Measurements from ENCODE around the gene PRPSAP1.

PRPSAP1 gene

DNA sequence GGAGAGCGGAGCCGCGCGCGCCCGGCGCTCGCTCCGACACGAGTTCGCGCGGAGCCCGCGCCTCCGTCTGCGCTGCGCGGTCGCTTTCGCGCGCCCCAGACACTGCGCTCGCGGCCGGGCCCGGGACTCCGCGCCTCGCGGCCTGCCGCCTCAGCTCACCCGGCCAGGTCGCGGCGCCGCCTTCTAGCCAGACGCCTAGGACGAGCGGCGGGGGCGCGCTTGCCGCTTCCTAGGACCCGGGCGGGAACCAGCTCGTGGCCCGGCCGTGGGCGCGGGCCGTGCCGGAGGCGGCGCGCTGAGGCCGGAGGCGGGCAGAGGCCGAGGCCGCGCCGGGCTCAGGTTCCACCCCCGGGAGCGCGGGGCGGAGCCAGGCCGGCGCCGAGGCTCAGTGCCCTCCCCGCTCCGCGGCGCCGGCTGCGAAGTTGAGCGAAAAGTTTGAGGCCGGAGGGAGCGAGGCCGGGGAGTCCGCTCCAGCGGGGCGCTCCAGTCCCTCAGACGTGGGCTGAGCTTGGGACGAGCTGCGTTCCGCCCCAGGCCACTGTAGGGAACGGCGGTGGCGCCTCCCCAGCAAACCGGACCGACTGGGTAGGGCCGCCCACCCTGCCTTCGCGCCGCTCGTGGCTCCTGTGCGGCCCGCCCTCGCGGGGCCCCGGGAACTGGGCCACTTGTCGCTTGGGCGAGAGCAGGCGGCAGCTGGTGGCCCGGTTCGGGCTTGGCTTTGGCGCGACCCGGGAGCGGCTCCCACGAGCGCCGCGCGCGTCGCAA lies 30.7 kb upstream of the PRPSAP1 start, which contains the start of gene SPHK1:
TSS of gene SPHK1 (plus strand) at position 388 of the 765 bp plus-strand sequence. CDS start 1,036 bp downstream, outside the sequence.
- TF ChIP-seq CTCF (IDR thresholded peaks at IDR 0.05), result no peak
- H3K36me3 Mint-ChIP-seq (ENCODE audit: low read depth), result peaks cover 6% of the 10 kb centered on the region
- peaks cover 63% of the 10 kb centered on the region for H3K27me3 Mint-ChIP-seq (ENCODE audit: low read depth, poor library complexity)
- no peaks in the 10 kb centered on the region for H3K9me3 Mint-ChIP-seq
- H3K4me1 Mint-ChIP-seq, result peaks cover 23% of the 10 kb centered on the region
- DNase-seq, result peak; percentile 82
- H3K4me3 Mint-ChIP-seq, result peak within 1 kb of the TSS; percentile 84
- no peak within 1 kb of the TSS for H3K27ac Mint-ChIP-seq

GRCh38 chr17:76383546-76384221 lies 30.0 kb upstream of the PRPSAP1 start:
- H3K27me3 Mint-ChIP-seq (ENCODE audit: low read depth, poor library complexity), result peaks cover 67% of the 10 kb centered on the region
- peak overlapping the region; percentile 84 for H3K4me3 Mint-ChIP-seq
- no peaks in the 10 kb centered on the region for H3K36me3 Mint-ChIP-seq (ENCODE audit: low read depth)
- peak; percentile 59 for DNase-seq
- no peaks in the 10 kb centered on the region for H3K9me3 Mint-ChIP-seq
- peak; percentile 20 for TF ChIP-seq CTCF (IDR thresholded peaks at IDR 0.05)
- H3K27ac Mint-ChIP-seq, result no peak overlapping the region
- peaks cover 29% of the 10 kb centered on the region for H3K4me1 Mint-ChIP-seq

- H3K36me3 Mint-ChIP-seq (ENCODE audit: low read depth), result no peaks in the 10 kb centered on the region
- TF ChIP-seq CTCF (IDR thresholded peaks at IDR 0.05), result no peak
- DNase-seq, result peak; percentile 74
- H3K4me3 Mint-ChIP-seq, result peak overlapping the region; percentile 84
- peaks cover 66% of the 10 kb centered on the region for H3K27me3 Mint-ChIP-seq (ENCODE audit: low read depth, poor library complexity)
- peaks cover 33% of the 10 kb centered on the region for H3K4me1 Mint-ChIP-seq
- peaks cover 3% of the 10 kb centered on the region for H3K9me3 Mint-ChIP-seq
- no peak overlapping the region for H3K27ac Mint-ChIP-seq
Observed at GRCh38 chr17:76382803-76383545, 29.3 kb upstream of the PRPSAP1 start.

GRCh38 chr17:76382351-76382802 lies 28.7 kb upstream of the PRPSAP1 start:
- peaks cover 6% of the 10 kb centered on the region for H3K9me3 Mint-ChIP-seq
- DNase-seq, result peak; percentile 74
- TF ChIP-seq CTCF (IDR thresholded peaks at IDR 0.05), result no peak
- H3K4me3 Mint-ChIP-seq, result peak overlapping the region; percentile 84
- peaks cover 66% of the 10 kb centered on the region for H3K27me3 Mint-ChIP-seq (ENCODE audit: low read depth, poor library complexity)
- H3K4me1 Mint-ChIP-seq, result peaks cover 36% of the 10 kb centered on the region
- peaks cover 3% of the 10 kb centered on the region for H3K36me3 Mint-ChIP-seq (ENCODE audit: low read depth)
- no peak overlapping the region for H3K27ac Mint-ChIP-seq

DNA sequence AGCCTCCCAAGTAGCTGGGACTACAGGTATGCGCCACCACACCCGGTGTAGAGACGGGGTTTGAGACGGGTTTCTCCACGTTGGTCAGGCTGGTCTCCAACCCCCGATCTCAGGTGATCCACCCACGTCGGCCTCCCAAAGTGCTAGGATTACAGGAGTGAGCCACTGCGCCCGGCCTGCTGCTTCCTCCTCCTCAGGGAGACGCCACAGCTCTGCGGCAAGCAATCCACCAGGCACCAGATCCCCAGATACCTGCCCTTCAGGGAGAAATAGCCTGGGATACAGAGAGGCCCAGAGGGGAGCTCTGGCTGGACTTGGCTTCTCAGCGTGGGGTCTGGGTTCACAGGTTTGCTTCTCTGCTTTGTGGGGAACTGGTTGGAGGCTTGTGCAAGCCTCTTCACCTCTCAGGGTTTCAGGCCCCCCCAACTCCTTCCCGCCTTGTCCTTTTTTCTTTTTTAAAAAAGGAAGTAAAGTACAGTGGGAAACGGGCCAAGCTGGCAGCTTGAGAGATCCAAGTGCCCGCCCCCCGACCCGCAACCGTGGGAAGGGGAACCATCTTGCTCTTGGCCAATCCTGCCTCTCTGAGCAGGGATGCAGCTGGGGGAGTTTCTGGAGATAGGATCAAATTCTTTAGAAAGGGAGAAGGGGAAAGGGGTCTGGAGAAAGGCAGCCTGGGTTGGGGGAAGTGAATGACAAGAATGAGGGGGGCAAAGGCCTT lies 28.1 kb upstream of the PRPSAP1 start:
- Mint-ChIP-seq H3K27ac (no peak overlapping the region), H3K27me3 (ENCODE audit: low read depth, poor library complexity) (peaks cover 66% of the 10 kb centered on the region), H3K4me1 (peaks cover 38% of the 10 kb centered on the region), H3K36me3 (ENCODE audit: low read depth) (peaks cover 5% of the 10 kb centered on the region), H3K4me3 (peak overlapping the region; percentile 67), H3K9me3 (peaks cover 8% of the 10 kb centered on the region)
- TF ChIP-seq CTCF (IDR thresholded peaks at IDR 0.05), result no peak
- peak; percentile 32 for DNase-seq
